ENCODE results near the gene RTKN2. TPM values are rescaled to one million over a fixed set of nuclear protein-coding genes. Genes with fewer than 3 reads are reported as not detected.

RTKN2 gene
- total and polyA plus RNA-seq, 9 of the 15 experiments (the other 6 are each of a cell fraction or from before 2014, with no cell fraction given) = 0.03 to 0.11 (median 0.05) TPM; not detected in 2

DNA sequence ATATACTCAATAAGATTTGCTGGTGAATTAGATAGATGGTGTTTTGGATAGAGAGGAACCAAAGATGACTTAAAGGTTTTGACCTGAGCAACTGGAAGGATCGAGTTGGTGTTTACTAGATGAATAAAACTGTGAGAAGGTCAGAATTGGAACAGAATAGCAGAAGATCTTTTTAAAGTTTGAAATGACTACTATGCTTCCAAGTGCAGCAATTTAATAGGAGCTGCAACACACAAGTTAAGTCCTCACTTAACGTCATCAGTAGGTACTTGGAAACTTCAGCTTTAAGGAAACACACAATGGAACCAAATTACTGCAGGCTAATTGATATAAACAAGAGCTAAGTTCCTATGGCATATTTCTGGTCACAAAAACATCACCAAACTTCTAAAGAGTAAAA is 86.5 kb downstream of the RTKN2 start:
- Histone ChIP-seq H3K27me3 (ENCODE audit: control insufficient read depth in 2 of 2, insufficient read depth in 2 of 2, low read length in 2 of 2) (peaks cover 0 to 4% of the 10 kb centered on the region in 2 experiments; a peak in 1 of 5 replicates), H3K4me1 (replicated peaks in 1 of 2; ENCODE audit: control insufficient read depth in 2 of 2, insufficient read depth in 2 of 2, low read length in 2 of 2) (no peaks in the 10 kb centered on the region), H3K36me3 (ENCODE audit: control insufficient read depth, insufficient read depth, low read length) (no peaks in the 10 kb centered on the region), H4K20me1 (replicated peaks; ENCODE audit: control insufficient read depth, insufficient read depth, low read length) (no peaks in the 10 kb centered on the region), H3K9ac (ENCODE audit: insufficient read depth in 1 of 2, low read depth in 2 of 2, low read length in 2 of 2) (no peak overlapping the region), H2AFZ (ENCODE audit: low read depth, low read length) (no peak overlapping the region), H3K4me3 (no peak overlapping the region), H3K9me3 (replicated peaks; ENCODE audit: control insufficient read depth, insufficient read depth, low read depth, low read length) (no peaks in the 10 kb centered on the region), H3K27ac (ENCODE audit: extremely low read depth, low read depth, low read length) (no peak overlapping the region), H3K4me2 (ENCODE audit: insufficient read depth, low read length) (no peak overlapping the region), H3K9me1 (ENCODE audit: control insufficient read depth, insufficient read depth, low read length) (no peaks in the 10 kb centered on the region), H3K79me2 (ENCODE audit: control insufficient read depth, insufficient read depth, low read length) (no peaks in the 10 kb centered on the region)
- DNase-seq (ENCODE audit: extremely low read depth in 1 of 4, low spot score in 3 of 4) (no peak), ATAC-seq (no peak), FAIRE-seq (no peak)
- CTCF ChIA-PET (ENCODE audit: low intra/inter-chr PET ratio) = no interaction called here
- in situ Hi-C loops (cut with MboI) (no loop called here), intact Hi-C loops (cut with micrococcal nuclease) (no loop called here)
- POLR2A ChIA-PET = no interaction called here
- TF ChIP-seq SETDB1 (IDR thresholded peaks at IDR 0.05; ENCODE audit: low read length) = no peak
- TF ChIP-seq HMGXB4 (CRISPR knock-in tag; IDR thresholded peaks at IDR 0.05) = no peak
- no peak for TF ChIP-seq DMBX1 (CRISPR knock-in tag; IDR thresholded peaks at IDR 0.05; ENCODE audit: borderline replicate concordance)
- TF ChIP-seq FOXJ2 (tag; IDR thresholded peaks at IDR 0.05) = no peak
- TF ChIP-seq SUPT5H (IDR thresholded peaks at IDR 0.05) = no peak
- TF ChIP-seq ERF (CRISPR knock-in tag; IDR thresholded peaks at IDR 0.05) = no peak
- WGBS (ENCODE audit: insufficient coverage, low coverage, missing lambda C conversion rate) = 0% methylated on average over 2 of the region's 2 CpGs
- BruUV-seq (replicated peaks) = no TSS peak

All from K562 (cell line).